ENCODE results near the gene CETN1.

Gene CETN1

GRCh38 chr18:580154-580553, at the start of gene CETN1:
CETN1 (plus strand) TSS chr18:580380; CDS start chr18:580409, 29 bp downstream.
- DNase-seq: no peak

- DNase-seq: no peak
Measured at GRCh38 chr18:532018-532417, 48.2 kb upstream of the CETN1 start.

GRCh38 chr18:532632-533031, 47.5 kb upstream of the CETN1 start:
- DNase-seq: no peak

GRCh38 chr18:533995-534601, 46.1 kb upstream of the CETN1 start:
- DNase-seq: no peak

GRCh38 chr18:543447-544078, 36.6 kb upstream of the CETN1 start:
- no peak for DNase-seq

GRCh38 chr18:549967-550366, 30.2 kb upstream of the CETN1 start:
- no peak for DNase-seq

GRCh38 chr18:551404-552061, 28.6 kb upstream of the CETN1 start:
- DNase-seq: no peak

- no peak for DNase-seq
Measured at GRCh38 chr18:555705-556457, 24.3 kb upstream of the CETN1 start.

GRCh38 chr18:564708-565561, 15.2 kb upstream of the CETN1 start:
- no peak for DNase-seq

GRCh38 chr18:565562-566061, 14.6 kb upstream of the CETN1 start:
- DNase-seq: no peak

GRCh38 chr18:567122-567521, 13.1 kb upstream of the CETN1 start:
- DNase-seq: no peak

GRCh38 chr18:568731-569130, 11.4 kb upstream of the CETN1 start:
- no peak for DNase-seq

GRCh38 chr18:570256-570655, 9.9 kb upstream of the CETN1 start:
- no peak for DNase-seq

- no peak for DNase-seq
Measured at GRCh38 chr18:570697-571096, 9.5 kb upstream of the CETN1 start.

GRCh38 chr18:572091-572830, 7.9 kb upstream of the CETN1 start:
- no peak for DNase-seq

GRCh38 chr18:572831-573289, 7.3 kb upstream of the CETN1 start:
- DNase-seq: no peak

GRCh38 chr18:573385-573784, 6.8 kb upstream of the CETN1 start:
- no peak for DNase-seq

- DNase-seq: no peak
Measured at GRCh38 chr18:574149-574860, 5.9 kb upstream of the CETN1 start.

- no peak for DNase-seq
Measured at GRCh38 chr18:574865-575645, 5.1 kb upstream of the CETN1 start.

- no peak for DNase-seq
Measured at GRCh38 chr18:576924-577323, 3.3 kb upstream of the CETN1 start.

Measured in NCI-H748 treated with DMSO at 0.1 percent for 48 hours (cell line).